ENCODE measurements around the gene IL2RA.
"Not testable (repeated sequence)": the region's sequence is repeated elsewhere in the genome, so short reads cannot be mapped to it uniquely, and the experiment has no call there.

The IL2RA gene

GRCh38 chr10:6017781-6018354, 44.3 kb downstream of the IL2RA start:
- peaks cover 30% of the 10 kb centered on the region for H3K4me1 Mint-ChIP-seq (ENCODE audit: low read depth)
- H3K9me3 Mint-ChIP-seq = no peaks in the 10 kb centered on the region
- peak overlapping the region; percentile 33 for H3K27ac Mint-ChIP-seq
- no peaks in the 10 kb centered on the region for H3K27me3 Mint-ChIP-seq (ENCODE audit: low read depth)
- H3K4me3 Mint-ChIP-seq = no peak overlapping the region
- H3K36me3 Mint-ChIP-seq (ENCODE audit: low read depth) = peaks cover 72% of the 10 kb centered on the region
- DNase-seq (ENCODE audit: low spot score) = no peak

DNA sequence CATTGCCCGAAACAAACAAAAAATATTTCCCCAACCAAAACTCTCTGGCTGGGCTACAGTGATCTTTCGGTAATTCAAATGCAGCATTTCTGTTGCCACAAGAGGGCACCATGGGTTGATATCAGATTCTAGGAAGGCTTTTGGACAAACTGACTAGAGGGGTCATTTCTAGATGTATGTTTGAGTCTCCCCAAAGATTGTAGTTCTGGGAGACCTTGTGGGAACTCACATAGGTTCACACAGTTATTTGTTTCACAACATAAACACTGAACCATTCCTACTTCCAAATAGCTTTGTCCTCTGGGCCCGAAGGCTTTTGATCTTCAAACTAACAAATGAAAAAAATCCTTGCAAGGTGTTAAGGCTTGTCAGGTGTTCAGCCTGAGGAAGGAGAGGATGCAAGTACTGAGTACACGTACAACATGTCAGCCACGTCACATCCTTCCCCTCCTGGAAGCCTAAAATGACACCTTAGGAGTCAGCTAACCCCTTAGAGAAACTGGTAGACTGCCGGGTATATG, 47.9 kb downstream of the IL2RA start:
- Mint-ChIP-seq H3K36me3 (ENCODE audit: low read depth) (peaks cover 66% of the 10 kb centered on the region), H3K27ac (peak overlapping the region; percentile 80), H3K9me3 (no peaks in the 10 kb centered on the region), H3K27me3 (ENCODE audit: low read depth) (no peaks in the 10 kb centered on the region), H3K4me3 (peak overlapping the region; percentile 48), H3K4me1 (ENCODE audit: low read depth) (peaks cover 41% of the 10 kb centered on the region)
- DNase-seq (ENCODE audit: low spot score) = no peak

- H3K4me3 Mint-ChIP-seq = no peak overlapping the region
- H3K27me3 Mint-ChIP-seq (ENCODE audit: low read depth) = no peaks in the 10 kb centered on the region
- H3K9me3 Mint-ChIP-seq = no peaks in the 10 kb centered on the region
- H3K27ac Mint-ChIP-seq = no peak overlapping the region
- H3K36me3 Mint-ChIP-seq (ENCODE audit: low read depth) = peaks cover 62% of the 10 kb centered on the region
- no peak for DNase-seq (ENCODE audit: low spot score)
- peaks cover 36% of the 10 kb centered on the region for H3K4me1 Mint-ChIP-seq (ENCODE audit: low read depth)
Measured at GRCh38 chr10:6013413-6014192, 48.6 kb downstream of the IL2RA start.

GRCh38 chr10:6012121-6012905, 49.9 kb downstream of the IL2RA start:
- peaks cover 10% of the 10 kb centered on the region for H3K9me3 Mint-ChIP-seq
- peaks cover 68% of the 10 kb centered on the region for H3K36me3 Mint-ChIP-seq (ENCODE audit: low read depth)
- H3K27me3 Mint-ChIP-seq (ENCODE audit: low read depth) = no peaks in the 10 kb centered on the region
- H3K27ac Mint-ChIP-seq = no peak overlapping the region
- H3K4me3 Mint-ChIP-seq = no peak overlapping the region
- no peak for DNase-seq (ENCODE audit: low spot score)
- peaks cover 36% of the 10 kb centered on the region for H3K4me1 Mint-ChIP-seq (ENCODE audit: low read depth)

DNA sequence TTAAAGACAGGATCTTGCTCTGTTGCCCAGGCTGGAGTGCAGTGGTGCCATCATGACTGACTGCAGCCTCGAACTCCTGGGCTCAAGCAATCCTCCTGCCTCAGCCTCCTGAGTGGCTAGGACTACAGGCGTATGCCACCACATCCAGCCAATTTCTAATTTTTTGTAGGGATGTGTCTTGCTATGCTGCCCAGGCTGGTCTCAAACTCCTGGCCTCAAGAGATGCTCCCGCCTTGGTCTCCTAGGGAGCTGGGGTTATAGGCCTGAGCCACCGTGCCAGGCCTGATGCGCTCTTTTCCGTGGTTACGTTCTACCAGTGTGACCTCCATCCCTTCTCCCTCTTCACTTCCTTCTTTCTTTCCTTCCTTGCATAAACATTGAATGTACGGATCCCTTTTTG, 50.6 kb downstream of the IL2RA start:
- Mint-ChIP-seq H3K27me3 (ENCODE audit: low read depth) (no peaks in the 10 kb centered on the region), H3K9me3 (peaks cover 17% of the 10 kb centered on the region), H3K4me3 (no peak overlapping the region), H3K36me3 (ENCODE audit: low read depth) (peaks cover 72% of the 10 kb centered on the region), H3K27ac (peak overlapping the region; percentile 17), H3K4me1 (ENCODE audit: low read depth) (peaks cover 36% of the 10 kb centered on the region)
- DNase-seq (ENCODE audit: low spot score) = no peak

DNA sequence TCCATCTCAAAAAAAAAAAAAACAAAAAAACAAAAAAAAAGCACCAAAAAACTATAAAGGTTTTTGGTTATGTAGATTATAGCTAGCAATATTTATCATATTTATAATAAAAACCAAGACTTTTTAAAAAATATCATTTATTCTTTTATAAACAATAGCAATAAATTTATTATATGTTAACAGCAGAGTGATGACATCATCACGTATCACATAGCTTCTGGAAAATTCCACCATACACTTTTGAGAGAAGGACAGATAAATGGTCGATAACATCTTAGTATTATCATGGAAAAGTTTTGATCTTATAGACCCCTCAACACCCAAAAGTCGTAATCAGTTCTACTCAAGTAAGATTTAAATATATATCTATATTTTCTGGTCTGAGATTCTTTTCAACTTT, 51.6 kb downstream of the IL2RA start:
- Mint-ChIP-seq H3K27me3 (ENCODE audit: low read depth) (no peaks in the 10 kb centered on the region), H3K36me3 (ENCODE audit: low read depth) (peaks cover 66% of the 10 kb centered on the region), H3K27ac (no peak overlapping the region), H3K4me1 (ENCODE audit: low read depth) (peaks cover 33% of the 10 kb centered on the region), H3K9me3 (peaks cover 19% of the 10 kb centered on the region), H3K4me3 (no peak overlapping the region)
- no peak for DNase-seq (ENCODE audit: low spot score)

DNA sequence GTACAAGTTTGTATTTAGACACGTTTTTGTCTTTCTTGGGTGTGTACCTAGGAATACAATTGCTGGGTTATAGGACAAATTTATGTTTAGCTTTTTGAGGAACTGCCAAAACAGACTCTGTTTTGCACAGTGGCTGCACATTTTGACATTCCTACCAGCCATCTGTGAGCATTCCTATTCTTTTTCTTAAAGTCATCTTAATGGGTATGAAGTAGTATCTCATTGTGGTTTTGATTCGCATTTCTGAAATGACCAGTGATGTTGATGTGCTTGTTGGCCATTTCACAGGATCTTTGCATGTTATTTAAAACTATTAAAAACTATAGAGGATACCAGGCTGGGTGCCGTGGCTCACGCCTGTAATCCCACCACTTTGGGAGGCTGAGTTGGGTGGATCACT, 52.2 kb downstream of the IL2RA start:
- Mint-ChIP-seq H3K27me3 (ENCODE audit: low read depth) (no peaks in the 10 kb centered on the region), H3K9me3 (peaks cover 19% of the 10 kb centered on the region), H3K27ac (no peak overlapping the region), H3K36me3 (ENCODE audit: low read depth) (peaks cover 62% of the 10 kb centered on the region), H3K4me1 (ENCODE audit: low read depth) (peaks cover 29% of the 10 kb centered on the region), H3K4me3 (no peak overlapping the region)
- no peak for DNase-seq (ENCODE audit: low spot score)

GRCh38 chr10:6009150-6009549, 53.0 kb downstream of the IL2RA start:
- Mint-ChIP-seq H3K9me3 (peaks cover 19% of the 10 kb centered on the region), H3K4me3 (no peak overlapping the region), H3K36me3 (ENCODE audit: low read depth) (peaks cover 55% of the 10 kb centered on the region), H3K27ac (no peak overlapping the region), H3K27me3 (ENCODE audit: low read depth) (no peaks in the 10 kb centered on the region), H3K4me1 (ENCODE audit: low read depth) (peaks cover 29% of the 10 kb centered on the region)
- no peak for DNase-seq (ENCODE audit: low spot score)

GRCh38 chr10:6008497-6009142, 53.5 kb downstream of the IL2RA start:
- no peak for DNase-seq (ENCODE audit: low spot score)
- Mint-ChIP-seq H3K9me3 (peaks cover 19% of the 10 kb centered on the region), H3K4me3 (no peak overlapping the region), H3K27me3 (ENCODE audit: low read depth) (no peaks in the 10 kb centered on the region), H3K36me3 (ENCODE audit: low read depth) (peaks cover 51% of the 10 kb centered on the region), H3K4me1 (ENCODE audit: low read depth) (peaks cover 31% of the 10 kb centered on the region), H3K27ac (no peak overlapping the region)

- Mint-ChIP-seq H3K4me3 (no peak overlapping the region), H3K27me3 (ENCODE audit: low read depth) (no peaks in the 10 kb centered on the region), H3K4me1 (ENCODE audit: low read depth) (peaks cover 43% of the 10 kb centered on the region), H3K27ac (no peak overlapping the region), H3K9me3 (peaks cover 19% of the 10 kb centered on the region), H3K36me3 (ENCODE audit: low read depth) (peaks cover 38% of the 10 kb centered on the region)
- no peak for DNase-seq (ENCODE audit: low spot score)
Measured at GRCh38 chr10:6006991-6007390, 55.2 kb downstream of the IL2RA start.

GRCh38 chr10:6006546-6006945, 55.6 kb downstream of the IL2RA start:
- Mint-ChIP-seq H3K36me3 (ENCODE audit: low read depth) (peaks cover 34% of the 10 kb centered on the region), H3K9me3 (peaks cover 19% of the 10 kb centered on the region), H3K4me3 (no peak overlapping the region), H3K27ac (no peak overlapping the region), H3K27me3 (ENCODE audit: low read depth) (no peaks in the 10 kb centered on the region), H3K4me1 (ENCODE audit: low read depth) (peaks cover 47% of the 10 kb centered on the region)
- DNase-seq (ENCODE audit: low spot score) = no peak

DNA sequence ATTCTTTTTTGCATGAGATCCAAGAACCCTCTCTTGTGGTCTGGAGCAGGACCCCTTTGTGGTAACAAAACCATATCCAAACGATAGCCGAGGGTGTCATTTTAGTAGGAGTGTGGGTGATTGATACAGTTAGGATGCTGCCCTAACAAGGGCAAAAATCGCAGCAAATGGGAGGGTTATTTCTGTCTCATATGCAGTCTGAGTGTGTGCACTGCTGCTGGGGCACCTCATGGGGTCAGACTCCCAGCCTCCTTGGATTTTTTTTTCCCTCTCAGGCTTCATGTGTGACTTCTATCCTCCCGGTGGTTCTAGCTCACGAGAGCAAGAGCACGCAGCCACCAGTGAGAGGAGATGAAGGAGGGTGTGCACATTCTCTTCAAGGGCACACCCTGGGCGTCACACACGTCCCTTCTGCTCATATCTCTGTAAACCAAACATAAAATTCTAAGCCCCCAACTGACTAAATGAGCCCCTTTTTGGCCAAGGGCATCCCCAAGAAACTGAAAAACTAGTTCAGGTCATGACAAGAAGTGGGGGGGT, 56.2 kb downstream of the IL2RA start:
- Mint-ChIP-seq H3K36me3 (ENCODE audit: low read depth) (peaks cover 29% of the 10 kb centered on the region), H3K4me1 (ENCODE audit: low read depth) (peaks cover 46% of the 10 kb centered on the region), H3K27me3 (ENCODE audit: low read depth) (no peaks in the 10 kb centered on the region), H3K4me3 (no peak overlapping the region), H3K9me3 (peaks cover 19% of the 10 kb centered on the region), H3K27ac (no peak overlapping the region)
- DNase-seq (ENCODE audit: low spot score) = no peak

DNA sequence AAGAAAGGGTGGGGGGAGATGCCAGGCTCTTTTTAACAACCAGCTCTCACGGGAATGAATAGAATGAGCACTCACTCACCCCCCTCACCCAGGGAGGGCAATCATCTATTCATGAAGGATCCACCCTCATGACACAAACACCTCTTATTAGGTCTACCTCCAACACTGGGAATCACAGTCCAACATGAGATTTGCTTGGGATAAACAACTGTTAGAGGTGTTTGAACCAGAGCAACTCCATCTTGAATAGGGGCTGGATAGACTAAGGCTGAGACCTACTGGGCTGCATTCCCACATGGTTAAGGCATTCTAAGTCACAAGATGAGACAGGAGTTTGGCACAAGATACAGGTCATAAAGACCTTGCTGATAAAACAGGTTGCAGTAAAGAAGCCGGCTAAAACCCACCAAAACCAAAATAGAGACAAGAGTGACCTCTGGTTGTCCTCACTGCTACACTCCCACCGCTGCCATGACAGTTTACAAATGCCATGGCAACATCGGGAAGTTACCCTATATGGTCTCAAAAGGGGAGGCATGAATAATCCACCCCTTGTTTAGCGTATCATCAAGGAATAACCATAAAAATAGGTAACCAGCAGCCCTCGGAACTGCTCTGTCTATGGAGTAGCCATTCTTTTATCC, 56.9 kb downstream of the IL2RA start:
- not testable (repeated sequence) for H3K27ac Mint-ChIP-seq; H3K27me3 Mint-ChIP-seq (ENCODE audit: low read depth); H3K4me3 Mint-ChIP-seq; DNase-seq (ENCODE audit: low spot score)
- Mint-ChIP-seq H3K36me3 (ENCODE audit: low read depth) (peaks cover 28% of the 10 kb centered on the region), H3K9me3 (peaks cover 19% of the 10 kb centered on the region), H3K4me1 (ENCODE audit: low read depth) (peaks cover 50% of the 10 kb centered on the region)
